ENCODE results near the gene CCL1.

CCL1 gene

GRCh38 chr17:34378664-34379101, 15.7 kb upstream of the CCL1 start:
- no peak for DNase-seq

DNA sequence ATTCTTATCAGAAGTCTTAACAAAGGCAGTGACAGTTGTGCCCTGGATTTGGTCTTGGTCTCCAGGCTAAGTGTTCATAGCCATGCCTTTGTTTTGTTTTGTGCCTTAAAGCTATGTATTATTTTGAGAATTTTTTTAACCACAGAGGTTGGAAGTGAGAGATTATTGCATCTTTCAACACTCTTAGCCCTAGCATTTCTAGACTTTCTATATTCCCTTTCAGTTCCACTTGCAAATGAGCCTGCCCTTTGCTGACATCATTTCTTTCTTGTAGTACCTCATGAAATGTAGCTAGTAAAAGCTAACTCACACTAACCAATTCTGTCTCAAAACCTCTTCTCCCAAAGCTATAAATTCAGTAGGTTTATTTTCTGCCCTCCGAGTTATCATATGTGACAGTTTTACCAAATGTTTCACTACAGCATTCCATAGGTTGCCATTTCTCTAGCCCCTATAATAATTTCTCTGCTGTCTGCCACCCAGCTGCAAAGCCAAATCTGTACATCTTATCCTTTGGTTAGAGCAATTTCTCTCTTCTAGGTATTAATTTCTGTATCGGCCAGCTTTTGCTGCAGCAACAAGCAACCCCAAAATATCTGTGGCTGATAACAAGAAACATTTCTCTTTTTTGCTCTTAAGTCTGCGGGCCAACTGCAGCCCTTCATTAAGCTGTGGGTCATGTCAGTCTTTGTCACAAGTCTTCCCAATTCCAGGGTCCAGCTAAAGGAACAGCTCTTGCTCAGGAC, 14.2 kb upstream of the CCL1 start:
- no peak for DNase-seq
- H3K4me1 ChIP-seq, result no peaks in the 10 kb centered on the region

More at GRCh38 chr17:34378664-34379101, 15.7 kb upstream of the CCL1 start:
- Histone ChIP-seq H3K27me3 (peaks cover 36% of the 10 kb centered on the region), H3K9me3 (no peaks in the 10 kb centered on the region), H3K4me3 (ENCODE audit: low read depth, low read length) (no peak overlapping the region), H3K36me3 (no peaks in the 10 kb centered on the region), H3K4me1 (no peaks in the 10 kb centered on the region)
- TF ChIP-seq, protein P1, sequence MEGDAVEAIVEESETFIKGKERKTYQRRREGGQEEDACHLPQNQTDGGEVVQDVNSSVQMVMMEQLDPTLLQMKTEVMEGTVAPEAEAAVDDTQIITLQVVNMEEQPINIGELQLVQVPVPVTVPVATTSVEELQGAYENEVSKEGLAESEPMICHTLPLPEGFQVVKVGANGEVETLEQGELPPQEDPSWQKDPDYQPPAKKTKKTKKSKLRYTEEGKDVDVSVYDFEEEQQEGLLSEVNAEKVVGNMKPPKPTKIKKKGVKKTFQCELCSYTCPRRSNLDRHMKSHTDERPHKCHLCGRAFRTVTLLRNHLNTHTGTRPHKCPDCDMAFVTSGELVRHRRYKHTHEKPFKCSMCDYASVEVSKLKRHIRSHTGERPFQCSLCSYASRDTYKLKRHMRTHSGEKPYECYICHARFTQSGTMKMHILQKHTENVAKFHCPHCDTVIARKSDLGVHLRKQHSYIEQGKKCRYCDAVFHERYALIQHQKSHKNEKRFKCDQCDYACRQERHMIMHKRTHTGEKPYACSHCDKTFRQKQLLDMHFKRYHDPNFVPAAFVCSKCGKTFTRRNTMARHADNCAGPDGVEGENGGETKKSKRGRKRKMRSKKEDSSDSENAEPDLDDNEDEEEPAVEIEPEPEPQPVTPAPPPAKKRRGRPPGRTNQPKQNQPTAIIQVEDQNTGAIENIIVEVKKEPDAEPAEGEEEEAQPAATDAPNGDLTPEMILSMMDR (IDR thresholded peaks at IDR 0.05; ENCODE audit: low read depth, low read length), result no peak

DNA sequence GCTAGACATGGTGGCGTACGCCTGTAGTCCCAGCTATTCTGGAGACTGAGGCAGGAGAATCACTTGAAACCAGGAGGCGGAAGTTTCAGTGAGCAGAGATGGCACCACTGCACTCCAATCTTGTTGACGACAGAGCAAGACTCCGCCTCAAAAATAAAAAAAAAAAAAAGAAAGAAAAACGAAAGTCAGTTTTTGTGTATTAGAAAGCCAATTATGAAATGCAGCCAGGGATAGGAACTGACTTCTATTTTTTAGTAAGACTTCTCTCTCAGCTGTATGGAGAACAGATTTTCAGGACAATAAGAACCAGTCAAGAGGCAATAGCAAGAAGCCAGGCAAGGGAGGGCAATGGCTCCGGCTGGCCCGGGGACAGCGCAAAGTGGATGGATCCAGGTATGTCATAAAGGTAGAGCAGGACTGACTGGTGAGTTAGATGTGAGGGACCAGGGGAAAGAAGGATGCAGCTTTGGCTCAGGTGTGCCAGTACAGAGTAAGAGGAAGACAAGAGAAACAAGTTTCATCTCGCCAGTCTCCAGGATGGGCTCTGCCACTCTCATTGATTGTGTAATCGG, 12.5 kb upstream of the CCL1 start:
- no peak overlapping the region for H3K4me3 ChIP-seq (ENCODE audit: low read depth, low read length)
- TF ChIP-seq, protein P1 (IDR thresholded peaks at IDR 0.05; ENCODE audit: low read depth, low read length), result no peak
- H3K9me3 ChIP-seq, result no peaks in the 10 kb centered on the region
- peaks cover 20% of the 10 kb centered on the region for H3K27me3 ChIP-seq
- DNase-seq, result no peak
- H3K4me1 ChIP-seq, result no peaks in the 10 kb centered on the region
- H3K36me3 ChIP-seq, result no peaks in the 10 kb centered on the region

More for the DNA sequence above, 14.2 kb upstream of the CCL1 start:
- H3K27me3 ChIP-seq, result peaks cover 24% of the 10 kb centered on the region
- no peak overlapping the region for H3K4me3 ChIP-seq (ENCODE audit: low read depth, low read length)
- H3K9me3 ChIP-seq, result no peaks in the 10 kb centered on the region
- TF ChIP-seq, protein P1 (IDR thresholded peaks at IDR 0.05; ENCODE audit: low read depth, low read length), result no peak
- no peaks in the 10 kb centered on the region for H3K36me3 ChIP-seq

- TF ChIP-seq, protein P1 (IDR thresholded peaks at IDR 0.05; ENCODE audit: low read depth, low read length), result no peak
- Histone ChIP-seq H3K4me3 (ENCODE audit: low read depth, low read length) (no peak overlapping the region), H3K36me3 (no peaks in the 10 kb centered on the region), H3K9me3 (no peaks in the 10 kb centered on the region), H3K27me3 (peaks cover 22% of the 10 kb centered on the region), H3K4me1 (no peaks in the 10 kb centered on the region)
- no peak for DNase-seq
Observed at GRCh38 chr17:34374457-34374856, 11.4 kb upstream of the CCL1 start.

DNA sequence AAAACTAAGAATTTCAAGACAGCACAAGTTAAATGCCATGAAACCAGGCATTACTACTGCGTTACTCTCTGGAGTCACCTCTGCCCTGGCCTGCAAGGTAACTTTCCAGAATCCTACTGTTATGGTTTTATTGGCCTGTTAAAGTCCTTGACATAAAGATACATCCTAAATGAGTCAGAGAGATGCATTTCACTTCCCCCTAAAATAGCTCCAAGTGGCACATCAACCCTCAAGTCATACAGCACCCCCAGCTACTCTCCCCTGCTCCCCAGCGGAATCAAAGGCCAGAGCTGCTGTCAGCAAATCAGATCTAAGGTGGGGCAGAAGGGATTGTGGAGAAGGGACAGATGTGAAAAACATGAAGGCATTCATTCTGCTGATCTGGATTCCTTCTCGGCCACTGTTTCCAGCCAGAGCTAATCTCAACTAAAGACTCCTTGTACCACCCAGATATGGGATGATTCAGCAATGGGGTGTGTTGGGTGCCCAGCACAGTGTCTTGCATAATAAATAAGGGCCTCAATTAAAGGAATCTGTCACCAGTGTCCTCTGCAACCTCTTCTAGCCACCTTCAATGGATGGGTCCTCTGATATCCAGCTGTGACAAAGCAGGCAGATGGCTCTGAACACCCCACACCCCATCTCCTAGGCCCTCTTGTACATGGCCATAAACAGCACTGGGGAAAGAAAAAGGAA, 8.5 kb upstream of the CCL1 start:
- no peak for DNase-seq
- H3K4me1 ChIP-seq, result no peaks in the 10 kb centered on the region

More for the DNA sequence above, 8.5 kb upstream of the CCL1 start:
- H3K4me3 ChIP-seq (ENCODE audit: low read depth, low read length), result no peak overlapping the region
- no peaks in the 10 kb centered on the region for H3K9me3 ChIP-seq
- no peaks in the 10 kb centered on the region for H3K36me3 ChIP-seq
- TF ChIP-seq, protein P1 (IDR thresholded peaks at IDR 0.05; ENCODE audit: low read depth, low read length), result no peak
- peaks cover 18% of the 10 kb centered on the region for H3K27me3 ChIP-seq
